ENCODE data around the gene ZNF672. TPM values are rescaled to one million over a fixed set of nuclear protein-coding genes. Genes with fewer than 3 reads are reported as not detected.
"Not testable (repeated sequence)": the region's sequence is repeated elsewhere in the genome, so short reads cannot be mapped to it uniquely, and the experiment has no call there.

ZNF672 gene
- total and polyA plus RNA-seq, 5 experiments from 2014 or later: 17.9 to 37.2 (median 25.6) TPM

- H3K27ac Mint-ChIP-seq: peak overlapping the region in 1 of 10 donors; percentile 19
- H3K4me1 Mint-ChIP-seq: peaks cover 0 to 3% (median 0%) of the 10 kb centered on the region in 4 donors
- DNase-seq (no peak), ATAC-seq (no peak)
- no peaks in the 10 kb centered on the region for H3K9me3 Mint-ChIP-seq
- no peaks in the 10 kb centered on the region for H3K36me3 Mint-ChIP-seq
- H3K4me3 Mint-ChIP-seq: no peak overlapping the region
- peaks cover 0 to 13% (median 5%) of the 10 kb centered on the region in 5 donors for H3K27me3 Mint-ChIP-seq
- POLR2A ChIA-PET: interaction anchor here (0.9 kb wide), 1 partner anchor 28 kb away, joined by 3 read pairs; no protein-coding TSS in a partner anchor
These were observed 48.3 kb downstream of the ZNF672 start for GRCh38 chr1:248886237-248886895.

DNA sequence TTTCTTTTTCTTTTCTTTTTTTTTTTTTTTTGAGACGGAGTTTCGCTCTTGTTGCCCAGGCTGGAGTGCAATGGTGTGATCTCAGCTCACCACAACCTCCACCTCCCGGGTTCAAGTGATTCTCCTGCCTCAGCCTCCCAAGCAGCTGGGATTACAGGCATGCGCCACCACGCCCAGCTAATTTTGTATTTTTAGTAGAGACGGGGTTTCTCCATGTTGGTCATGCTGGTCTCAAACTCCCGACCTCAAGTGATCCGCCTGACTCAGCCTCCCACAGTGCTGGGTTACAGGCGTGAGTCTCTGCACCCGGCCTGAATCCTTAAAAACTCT, 51.9 kb downstream of the ZNF672 start:
- H3K36me3 Mint-ChIP-seq, H3K4me3 Mint-ChIP-seq, H3K4me1 Mint-ChIP-seq, POLR2A ChIA-PET, ATAC-seq, H3K9me3 Mint-ChIP-seq, H3K27ac Mint-ChIP-seq, DNase-seq: not testable (repeated sequence)
- peaks cover 7 to 20% (median 10%) of the 10 kb centered on the region in 5 donors for H3K27me3 Mint-ChIP-seq

GRCh38 chr1:248890549-248891498, 52.8 kb downstream of the ZNF672 start:
- Mint-ChIP-seq H3K9me3 (no peaks in the 10 kb centered on the region), H3K4me1 (peaks cover 0 to 3% (median 0%) of the 10 kb centered on the region in 4 donors), H3K27ac (no peak overlapping the region), H3K4me3 (peak overlapping the region in 1 of 10 donors; percentile 4), H3K27me3 (peaks cover 8 to 25% (median 12%) of the 10 kb centered on the region in 5 donors), H3K36me3 (no peaks in the 10 kb centered on the region)
- POLR2A ChIA-PET: no interaction called here
- DNase-seq: no peak
- ATAC-seq: no peak

DNA sequence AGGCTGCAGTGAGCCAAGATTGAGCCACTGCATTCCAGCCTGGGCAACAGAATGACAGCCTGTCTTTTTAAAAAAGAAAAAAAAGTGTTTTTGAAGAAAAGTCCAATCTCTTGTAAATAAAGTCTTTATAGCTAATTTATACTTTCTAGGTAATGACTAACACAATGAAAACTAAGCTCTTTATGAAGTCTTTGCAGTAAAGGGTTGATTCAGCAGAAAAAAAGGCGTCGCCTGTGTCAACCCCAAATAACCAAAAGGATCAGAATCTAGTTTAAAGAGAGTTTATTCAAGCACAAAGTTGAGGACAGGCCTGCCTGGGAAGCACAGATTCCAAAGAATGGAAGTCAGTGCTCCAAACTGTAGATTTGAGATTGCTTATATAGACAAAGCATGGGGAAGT, 53.7 kb downstream of the ZNF672 start:
- Mint-ChIP-seq H3K27me3 (peaks cover 8 to 34% (median 18%) of the 10 kb centered on the region in 5 donors), H3K36me3 (no peaks in the 10 kb centered on the region), H3K4me1 (peaks cover 0 to 3% (median 0%) of the 10 kb centered on the region in 4 donors), H3K4me3 (no peak overlapping the region), H3K9me3 (no peaks in the 10 kb centered on the region), H3K27ac (no peak overlapping the region)
- POLR2A ChIA-PET: no interaction called here
- ATAC-seq (no peak), DNase-seq (no peak)

GRCh38 chr1:248892590-248892989, 54.6 kb downstream of the ZNF672 start:
- Mint-ChIP-seq H3K9me3 (no peaks in the 10 kb centered on the region), H3K4me3 (no peak overlapping the region), H3K27me3 (peaks cover 8 to 42% (median 20%) of the 10 kb centered on the region in 5 donors), H3K4me1 (peaks cover 0 to 3% (median 0%) of the 10 kb centered on the region in 4 donors), H3K27ac (no peak overlapping the region), H3K36me3 (no peaks in the 10 kb centered on the region)
- ATAC-seq (no peak), DNase-seq (no peak)
- POLR2A ChIA-PET: no interaction called here

DNA sequence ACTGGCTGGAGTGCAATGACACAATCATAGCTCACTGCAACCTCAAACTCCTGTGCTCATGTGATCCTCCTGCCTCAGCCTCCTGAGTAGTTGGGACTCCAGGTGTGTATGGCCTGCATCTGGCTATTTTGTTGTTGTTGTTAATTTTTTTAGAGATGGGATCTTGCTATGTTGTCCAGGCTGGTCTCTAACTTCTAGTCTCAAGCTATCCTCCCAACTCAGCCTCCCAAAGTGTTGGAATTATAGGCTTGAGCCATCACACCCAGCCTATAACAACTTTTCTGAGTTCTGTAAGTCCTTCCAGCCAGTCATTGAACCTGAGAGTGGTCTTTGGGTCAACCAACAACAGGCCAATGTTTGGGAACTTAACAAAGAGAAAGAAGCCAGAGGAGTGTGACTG, 56.8 kb downstream of the ZNF672 start:
- no peak overlapping the region for H3K4me3 Mint-ChIP-seq
- H3K4me1 Mint-ChIP-seq: peaks cover 0 to 3% (median 0%) of the 10 kb centered on the region in 4 donors
- H3K27ac Mint-ChIP-seq: peak overlapping the region in 1 of 10 donors; percentile 60
- ATAC-seq (no peak), DNase-seq (no peak)
- POLR2A ChIA-PET: no interaction called here
- no peaks in the 10 kb centered on the region for H3K36me3 Mint-ChIP-seq
- no peaks in the 10 kb centered on the region for H3K9me3 Mint-ChIP-seq
- H3K27me3 Mint-ChIP-seq: peaks cover 12 to 60% (median 23%) of the 10 kb centered on the region in 5 donors

GRCh38 chr1:248897412-248898337, 59.7 kb downstream of the ZNF672 start:
- Mint-ChIP-seq H3K27me3 (peaks cover 5 to 47% (median 23%) of the 10 kb centered on the region in 5 donors), H3K27ac (no peak overlapping the region), H3K4me1 (no peaks in the 10 kb centered on the region), H3K4me3 (no peak overlapping the region), H3K9me3 (no peaks in the 10 kb centered on the region), H3K36me3 (no peaks in the 10 kb centered on the region)
- DNase-seq: no peak
- POLR2A ChIA-PET: no interaction called here
- no peak for ATAC-seq

Small RNA genes lying within 50 kb of the gene (microRNA-seq; reads per million reads assigned to microRNA genes)
- 1.4 reads per million for gene MIR3124 (ENCODE audit: borderline microRNAs expressed)

Other genes starting within 250 kb of the ZNF672 start
- not detected for gene OR2T10, start 240.5 kb upstream of the ZNF672 start, total RNA-seq
- not detected for gene OR2T10, start 240.5 kb upstream of the ZNF672 start, polyA plus RNA-seq
- gene OR2T11, start 203.1 kb upstream of the ZNF672 start, total RNA-seq: not detected
- not detected for gene OR2T11, start 203.1 kb upstream of the ZNF672 start, polyA plus RNA-seq
- gene OR2T35, start 192.9 kb upstream of the ZNF672 start, total RNA-seq: not detected
- gene OR2T35, start 192.9 kb upstream of the ZNF672 start, polyA plus RNA-seq: not detected
- gene OR2T27, start 182.7 kb upstream of the ZNF672 start, total RNA-seq: not detected
- gene OR2T27, start 182.7 kb upstream of the ZNF672 start, polyA plus RNA-seq: not detected
- not detected for gene OR14I1, start 135.5 kb upstream of the ZNF672 start, total RNA-seq
- not detected for gene OR14I1, start 135.5 kb upstream of the ZNF672 start, polyA plus RNA-seq
- not detected for gene LYPD8, start 82.5 kb upstream of the ZNF672 start, total RNA-seq
- gene LYPD8, start 82.5 kb upstream of the ZNF672 start, polyA plus RNA-seq: not detected
- 10 to 100 TPM; 28.5 to 29.9 TPM for gene SH3BP5L, start 12.3 kb upstream of the ZNF672 start, total RNA-seq
- gene SH3BP5L, start 12.3 kb upstream of the ZNF672 start, polyA plus RNA-seq: 1 to 10 TPM; 1.6 to 3.5 (median 2.6) TPM
- 10 to 100 TPM; 68.9 to 69.6 TPM for gene ZNF692, start 20.9 kb downstream of the ZNF672 start, total RNA-seq
- gene ZNF692, start 20.9 kb downstream of the ZNF672 start, polyA plus RNA-seq: 1 to 10 TPM; 5.2 to 9.3 (median 5.9) TPM
- 10 to 100 TPM; 14.3 to 14.5 TPM for gene PGBD2, start 68.0 kb downstream of the ZNF672 start, total RNA-seq
- 1 to 10 TPM; 5.3 to 9.9 (median 6.5) TPM for gene PGBD2, start 68.0 kb downstream of the ZNF672 start, polyA plus RNA-seq